Measurements from ENCODE around the gene MITD1.
"Not testable (repeated sequence)": the region's sequence is repeated elsewhere in the genome, so short reads cannot be mapped to it uniquely, and the experiment has no call there.

The MITD1 gene

GRCh38 chr2:99180755-99181623, at the start of gene MITD1, which contains the start of gene MRPL30:
Gene MITD1 (minus strand): TSS chr2:99181058. CDS start chr2:99180981, 77 bp downstream.
Gene MRPL30 (plus strand): TSS chr2:99181184. CDS start chr2:99186204, 5,020 bp downstream.
- peak; percentile 85 to 94 for DNase-seq

DNA sequence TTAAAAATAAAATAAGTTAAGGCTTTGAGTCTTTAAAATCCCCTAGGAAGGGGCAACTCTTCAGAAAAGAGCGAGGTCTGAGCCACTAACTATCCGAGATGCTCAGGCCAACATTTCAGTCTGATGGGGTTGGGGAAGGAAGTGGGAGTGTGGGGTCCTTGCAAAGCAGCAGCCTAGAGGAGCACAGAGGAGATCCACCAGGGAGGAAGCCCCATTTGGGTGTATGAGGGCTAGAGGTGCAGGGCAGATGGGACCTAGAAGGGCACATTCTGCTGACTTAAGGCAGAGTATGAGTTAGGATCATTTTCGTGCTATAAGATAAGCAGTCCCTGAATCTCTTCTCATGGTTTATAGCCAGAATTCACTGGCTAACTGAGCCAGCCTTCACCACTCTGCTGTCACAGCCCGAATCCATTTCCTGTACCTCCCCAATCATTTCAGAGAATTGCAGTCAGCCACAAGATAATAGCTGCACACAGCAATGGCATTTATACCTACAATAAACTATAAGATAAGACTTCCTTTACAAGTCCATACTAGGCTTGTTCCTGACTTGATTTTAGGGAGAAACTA, 37.2 kb upstream of the MITD1 start:
- no peak for DNase-seq

GRCh38 chr2:99216096-99216495, 35.2 kb upstream of the MITD1 start:
- no peak for DNase-seq

DNA sequence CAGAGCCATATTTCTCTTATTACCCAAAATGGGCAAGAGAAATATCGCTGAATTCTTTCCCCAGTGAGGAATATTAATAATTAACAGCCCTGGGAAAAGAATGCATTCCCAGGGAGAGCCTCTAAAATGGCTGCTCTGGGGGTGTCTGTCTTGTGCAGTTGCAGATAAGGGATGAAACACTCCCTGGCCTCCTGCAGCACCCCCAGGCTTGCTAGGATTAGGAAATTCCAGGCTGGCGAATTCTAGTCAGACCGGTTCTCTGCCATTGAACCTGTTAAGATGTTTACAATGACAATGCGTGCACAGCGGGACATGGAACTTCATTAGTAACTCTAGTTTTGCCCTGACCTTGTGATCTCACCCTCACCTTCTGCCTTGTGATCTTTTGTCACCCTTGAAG, 24.6 kb upstream of the MITD1 start:
- DNase-seq, result no peak

GRCh38 chr2:99201959-99202678, 21.3 kb upstream of the MITD1 start:
- no peak for DNase-seq

GRCh38 chr2:99200076-99200800, 19.4 kb upstream of the MITD1 start:
- DNase-seq, result no peak

DNA sequence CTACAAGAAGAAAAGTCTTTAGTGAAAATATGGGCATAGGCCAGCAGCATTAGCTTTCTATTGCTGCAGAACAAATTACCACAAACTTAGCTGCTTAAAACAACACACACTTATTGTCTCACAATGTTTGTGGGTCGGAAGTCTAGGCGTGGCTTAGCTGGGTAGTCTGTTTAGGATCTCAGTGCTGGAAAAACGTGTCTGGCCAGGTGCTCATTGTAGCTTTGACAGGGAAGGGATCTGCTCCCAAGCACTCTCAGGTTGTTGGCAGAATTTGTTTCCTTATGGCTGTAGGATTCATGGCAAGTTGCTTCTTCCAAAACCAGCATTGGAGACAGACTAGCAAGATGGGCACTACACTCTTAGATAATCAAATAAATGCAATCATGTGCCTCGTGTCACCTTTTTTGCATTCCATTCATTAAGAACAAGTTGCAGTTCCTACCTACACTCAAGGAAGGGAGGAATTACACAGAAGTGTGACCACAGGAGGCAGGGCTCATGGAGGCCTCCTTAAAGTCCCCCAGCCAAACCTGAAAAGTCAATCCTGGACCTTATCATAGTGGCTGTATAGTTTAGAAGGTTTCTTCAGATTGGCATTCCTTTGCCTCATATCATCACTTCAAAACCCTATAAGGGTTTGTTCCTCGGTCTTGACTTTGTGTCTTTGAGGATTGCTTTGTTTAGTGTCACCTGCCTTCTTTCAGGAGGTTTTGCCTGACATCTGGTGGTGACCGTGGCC, 17.4 kb upstream of the MITD1 start:
- no peak for DNase-seq

DNA sequence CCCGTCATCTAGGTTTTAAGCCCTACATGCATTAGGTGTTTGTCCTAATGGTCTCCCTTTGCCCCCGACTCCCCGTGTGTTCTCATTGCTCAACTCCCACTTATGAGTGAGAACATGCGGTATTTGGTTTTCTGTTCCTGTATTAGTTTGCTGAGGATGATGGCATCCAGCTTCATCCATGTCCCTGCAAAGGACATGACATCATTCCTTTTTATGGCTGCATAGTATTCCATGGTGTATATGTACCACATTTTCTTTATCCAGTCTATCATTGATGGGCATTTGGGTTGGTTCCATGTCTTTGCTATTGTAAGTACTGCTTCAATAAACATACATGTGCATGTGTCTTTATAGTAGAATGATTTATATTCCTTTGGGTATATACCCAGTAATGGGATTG, 11.5 kb upstream of the MITD1 start:
- DNase-seq, result not testable (repeated sequence)

DNA sequence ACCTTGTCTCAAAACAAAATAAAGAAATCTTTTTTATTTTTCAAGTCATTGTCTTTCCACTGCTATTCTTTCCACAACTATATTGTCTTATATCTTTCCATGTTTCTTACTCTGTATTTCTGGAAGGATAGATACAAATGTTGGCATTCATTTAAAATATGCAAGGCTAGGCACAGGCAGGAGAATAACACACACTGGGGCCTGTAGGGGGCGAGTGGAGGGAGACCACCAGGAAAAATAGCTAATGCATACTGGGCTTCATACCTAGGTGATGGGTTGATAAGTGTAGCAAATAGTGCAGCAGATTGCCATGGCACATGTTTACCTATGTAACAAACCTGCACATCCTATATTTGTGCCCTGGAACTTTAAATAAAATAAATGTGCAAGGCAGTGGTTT, 9.7 kb upstream of the MITD1 start:
- DNase-seq, result no peak

GRCh38 chr2:99188357-99188756, 7.5 kb upstream of the MITD1 start:
- no peak for DNase-seq

DNA sequence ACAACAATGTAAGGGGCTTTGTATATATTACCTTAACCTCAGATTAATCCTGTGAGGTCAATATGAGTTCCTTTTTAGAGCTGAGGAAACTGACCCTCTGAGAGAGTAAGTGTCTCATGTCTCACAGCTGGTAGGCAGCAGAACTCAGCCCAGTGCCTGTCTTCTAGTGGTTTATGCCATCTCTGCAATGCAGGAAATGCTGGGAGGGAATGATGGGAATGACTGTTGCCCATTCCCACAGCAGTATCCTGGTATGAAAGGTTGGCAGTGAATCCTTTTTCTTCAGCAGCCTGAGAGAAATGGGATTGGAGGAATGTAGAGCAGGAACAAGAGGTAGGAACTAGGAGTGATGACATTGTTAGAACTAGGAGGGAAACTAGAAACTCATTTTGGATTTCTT, 6.2 kb upstream of the MITD1 start:
- no peak for DNase-seq

GRCh38 chr2:99184811-99185210, 4.0 kb upstream of the MITD1 start:
- DNase-seq, result no peak

DNA sequence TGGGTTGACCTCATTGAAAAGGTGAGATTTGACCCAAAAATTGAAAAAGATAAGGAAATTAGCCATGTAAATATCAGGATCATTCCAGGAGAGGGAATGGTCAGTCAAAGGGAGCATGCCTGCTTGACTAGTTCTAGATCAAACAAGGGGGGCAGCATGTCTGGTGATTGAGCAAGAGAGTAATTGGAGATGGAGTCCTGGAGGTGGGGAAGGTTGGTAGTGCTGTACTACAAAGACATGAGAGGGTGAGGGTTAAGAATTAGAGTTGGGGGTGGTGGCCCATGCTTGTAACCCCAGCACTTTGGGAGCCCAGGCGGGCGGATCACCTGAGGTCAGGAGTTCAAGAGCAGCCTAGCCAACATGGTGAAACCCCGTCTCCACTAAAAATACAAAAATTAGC, 2.2 kb upstream of the MITD1 start:
- DNase-seq, result no peak

DNA sequence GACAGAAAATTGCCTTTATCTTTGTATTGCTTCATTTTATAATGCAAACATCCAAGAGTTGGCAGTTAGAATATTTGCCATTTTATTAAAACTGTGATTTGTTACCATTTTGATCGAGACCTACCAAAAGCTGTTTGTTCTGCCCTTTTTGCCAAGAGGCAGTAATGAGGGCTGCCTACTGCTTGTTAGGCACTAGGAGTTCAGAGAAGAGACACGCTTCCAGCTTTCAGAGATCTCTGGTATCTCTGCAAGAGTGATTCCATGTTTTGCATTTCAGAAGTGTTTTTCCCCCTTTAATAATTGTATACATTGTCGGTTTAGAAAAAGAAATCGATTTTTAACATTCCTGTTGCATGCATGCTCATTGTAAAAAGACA, 754 bp upstream of the MITD1 start:
- no peak for DNase-seq

DNA sequence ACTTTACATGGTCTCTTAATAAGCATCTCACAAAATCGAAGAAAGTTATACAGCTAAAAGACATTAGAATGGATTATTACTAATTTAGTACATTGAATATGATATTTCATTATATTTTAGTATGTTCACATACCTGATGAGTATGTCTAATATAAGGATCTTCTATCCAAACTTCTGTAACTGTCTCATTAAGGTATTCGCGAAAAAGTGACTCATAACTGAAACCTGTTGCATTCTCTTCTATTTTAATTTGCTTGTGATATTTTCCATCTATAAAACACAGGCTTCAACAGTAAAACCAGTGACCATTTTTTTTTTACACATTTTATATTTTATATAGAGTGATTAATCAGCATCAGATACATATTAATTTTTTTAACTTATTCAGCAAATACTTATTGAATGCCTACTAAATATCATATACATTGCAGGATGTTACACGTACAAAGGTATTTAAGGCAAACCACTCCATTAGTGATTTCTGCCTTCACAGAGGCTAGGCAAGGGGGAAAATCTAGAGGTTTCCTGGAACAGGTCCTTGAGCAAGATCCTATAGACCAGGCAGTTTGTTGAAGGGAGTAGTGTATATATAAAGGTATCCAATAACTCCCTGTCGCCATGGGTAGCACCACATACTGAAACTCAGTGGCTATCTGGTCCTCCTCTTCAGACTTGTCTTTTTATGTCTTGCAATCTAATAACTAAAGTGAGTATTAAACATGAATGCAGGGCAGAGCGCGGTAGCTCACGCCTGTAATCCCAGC, 9.3 kb downstream of the MITD1 start:
- no peak for DNase-seq

DNA sequence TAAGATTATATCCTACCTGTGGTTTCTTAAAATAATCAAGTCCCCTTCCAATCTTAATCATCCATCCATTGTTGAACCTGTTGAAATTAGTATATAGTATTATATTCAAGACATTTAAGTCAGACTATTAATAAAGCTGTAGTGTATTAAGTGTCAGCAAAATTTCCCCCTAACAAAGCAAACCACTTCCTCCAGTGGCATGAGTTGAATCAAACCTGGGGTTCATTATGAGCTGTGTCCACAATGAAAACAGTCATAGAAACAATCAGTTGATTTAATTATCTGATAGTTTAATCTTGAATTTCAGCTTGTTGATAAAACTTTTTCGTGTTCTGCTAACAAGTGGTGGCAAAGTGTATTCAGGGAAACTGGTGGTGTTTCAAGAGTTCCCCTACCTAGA, 11.3 kb downstream of the MITD1 start:
- no peak for DNase-seq

DNA sequence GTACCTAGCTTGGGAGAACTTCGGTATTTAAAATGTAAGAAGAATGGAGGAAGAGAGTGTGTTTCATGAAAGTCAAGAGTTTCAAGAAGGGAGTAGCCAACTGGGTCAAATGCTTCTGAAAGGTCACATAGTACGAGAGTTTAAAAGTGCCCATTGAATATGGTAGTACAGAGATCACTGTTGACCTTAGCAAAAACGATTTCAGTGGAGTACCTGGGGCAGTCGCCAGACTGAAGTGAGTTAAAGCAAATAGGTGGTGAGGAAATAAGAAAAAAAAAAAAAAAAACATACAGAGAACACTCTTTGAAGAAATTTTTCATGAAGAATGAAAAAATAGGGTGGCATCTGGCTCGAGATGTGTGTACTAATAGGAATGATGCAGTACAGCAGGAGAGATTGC, 14.6 kb downstream of the MITD1 start:
- no peak for DNase-seq

- DNase-seq, result no peak
Observed at GRCh38 chr2:99159594-99159993, 21.3 kb downstream of the MITD1 start.

DNA sequence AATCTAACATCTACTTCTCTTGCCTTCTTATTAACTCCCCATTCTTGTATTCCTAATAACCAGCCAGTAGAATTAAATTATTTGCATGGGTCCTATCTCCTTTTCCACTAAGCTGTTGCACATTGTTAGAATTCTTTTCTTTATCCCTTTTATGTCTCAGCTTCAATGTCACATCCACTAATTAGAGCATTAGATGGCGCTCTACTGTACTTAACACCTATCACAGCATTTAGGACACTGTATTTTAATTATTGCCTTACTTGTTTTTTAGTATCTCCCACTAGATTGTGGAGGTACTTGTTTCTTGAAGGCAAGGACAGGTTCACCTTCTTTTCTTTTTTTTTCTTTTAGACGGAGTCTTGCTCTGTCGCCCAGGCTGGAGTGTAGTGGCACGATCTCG, 22.3 kb downstream of the MITD1 start:
- no peak for DNase-seq

- DNase-seq, result no peak
Observed at GRCh38 chr2:99156891-99157290, 24.0 kb downstream of the MITD1 start.

GRCh38 chr2:99154643-99155536, 26.0 kb downstream of the MITD1 start, which contains the start of the genes LIPT1 and TSGA10:
Gene LIPT1 (plus strand): TSS chr2:99154967. CDS start chr2:99161958, 6,991 bp downstream.
Gene TSGA10 (minus strand): TSS chr2:99154942. CDS start chr2:99109439, 45,503 bp downstream.
- DNase-seq, result peak; percentile 37 to 56
